ENCODE results near the gene CADPS.

The CADPS gene

DNA sequence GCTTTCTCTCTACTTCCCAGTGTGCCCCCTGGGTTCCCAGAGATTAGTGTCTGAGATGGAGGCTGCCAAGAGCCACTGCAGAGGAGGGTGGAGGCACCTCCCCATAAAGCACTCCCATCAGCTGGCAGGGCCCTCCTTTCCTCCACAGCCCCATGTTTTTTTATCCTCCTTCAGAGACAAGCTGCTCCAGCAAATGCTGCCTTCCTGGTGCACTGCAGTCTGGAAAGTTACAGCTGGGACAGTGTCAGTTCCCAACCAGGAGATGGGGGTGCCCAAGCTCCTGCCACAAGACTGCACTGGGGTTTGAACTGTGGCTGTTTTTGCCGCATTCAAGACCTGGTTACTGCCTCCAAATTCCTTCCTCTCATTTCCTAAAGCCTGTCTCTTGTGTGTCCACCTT lies 206.1 kb downstream of the CADPS start:
- Histone ChIP-seq H3K27me3 (ENCODE audit: insufficient read depth, low read depth) (no peaks in the 10 kb centered on the region), H3K9ac (no peak overlapping the region), H3K27ac (no peak overlapping the region), H2AFZ (ENCODE audit: low read depth) (no peak overlapping the region), H3K4me1 (ENCODE audit: low read depth, poor library complexity, severe bottlenecking) (no peaks in the 10 kb centered on the region), H4K20me1 (ENCODE audit: insufficient read depth) (no peaks in the 10 kb centered on the region), H3K4me2 (no peak overlapping the region), H3K79me2 (ENCODE audit: insufficient read depth, low read depth) (no peaks in the 10 kb centered on the region), H3K36me3 (ENCODE audit: insufficient read depth) (no peaks in the 10 kb centered on the region), H3K4me3 (IDR thresholded peaks at IDR 0.05; ENCODE audit: insufficient read depth, low read depth, low read length) (no peak overlapping the region)
- TF ChIP-seq, protein P1, sequence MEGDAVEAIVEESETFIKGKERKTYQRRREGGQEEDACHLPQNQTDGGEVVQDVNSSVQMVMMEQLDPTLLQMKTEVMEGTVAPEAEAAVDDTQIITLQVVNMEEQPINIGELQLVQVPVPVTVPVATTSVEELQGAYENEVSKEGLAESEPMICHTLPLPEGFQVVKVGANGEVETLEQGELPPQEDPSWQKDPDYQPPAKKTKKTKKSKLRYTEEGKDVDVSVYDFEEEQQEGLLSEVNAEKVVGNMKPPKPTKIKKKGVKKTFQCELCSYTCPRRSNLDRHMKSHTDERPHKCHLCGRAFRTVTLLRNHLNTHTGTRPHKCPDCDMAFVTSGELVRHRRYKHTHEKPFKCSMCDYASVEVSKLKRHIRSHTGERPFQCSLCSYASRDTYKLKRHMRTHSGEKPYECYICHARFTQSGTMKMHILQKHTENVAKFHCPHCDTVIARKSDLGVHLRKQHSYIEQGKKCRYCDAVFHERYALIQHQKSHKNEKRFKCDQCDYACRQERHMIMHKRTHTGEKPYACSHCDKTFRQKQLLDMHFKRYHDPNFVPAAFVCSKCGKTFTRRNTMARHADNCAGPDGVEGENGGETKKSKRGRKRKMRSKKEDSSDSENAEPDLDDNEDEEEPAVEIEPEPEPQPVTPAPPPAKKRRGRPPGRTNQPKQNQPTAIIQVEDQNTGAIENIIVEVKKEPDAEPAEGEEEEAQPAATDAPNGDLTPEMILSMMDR (conservative IDR thresholded peaks at IDR 0.05; ENCODE audit: low read depth, low read length), result no peak

DNA sequence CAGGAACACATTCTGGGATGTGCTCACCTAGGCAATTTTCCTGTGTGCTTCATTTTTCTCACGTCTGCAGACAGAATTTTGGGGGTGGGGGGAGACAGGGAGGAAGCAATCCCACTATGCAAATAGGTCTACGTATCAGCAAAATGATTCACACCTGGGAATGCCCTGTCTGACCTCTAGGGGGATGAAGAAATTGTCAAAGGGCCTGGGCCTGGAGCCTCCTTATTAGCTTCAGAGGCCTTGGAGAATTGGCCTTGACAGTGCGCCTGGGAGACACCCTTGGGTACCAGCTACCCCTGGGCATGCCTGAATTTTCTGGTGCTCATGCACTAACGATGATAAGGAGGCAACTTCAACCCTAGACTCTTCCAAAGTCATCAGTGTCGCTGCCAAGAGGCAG lies 207.5 kb downstream of the CADPS start:
- TF ChIP-seq, protein P1 (conservative IDR thresholded peaks at IDR 0.05; ENCODE audit: low read depth, low read length), result no peak
- Histone ChIP-seq H3K4me1 (ENCODE audit: low read depth, poor library complexity, severe bottlenecking) (no peaks in the 10 kb centered on the region), H4K20me1 (ENCODE audit: insufficient read depth) (no peaks in the 10 kb centered on the region), H2AFZ (ENCODE audit: low read depth) (no peak overlapping the region), H3K9ac (no peak overlapping the region), H3K36me3 (ENCODE audit: insufficient read depth) (no peaks in the 10 kb centered on the region), H3K27me3 (ENCODE audit: insufficient read depth, low read depth) (no peaks in the 10 kb centered on the region), H3K4me3 (IDR thresholded peaks at IDR 0.05; ENCODE audit: insufficient read depth, low read depth, low read length) (no peak overlapping the region), H3K27ac (no peak overlapping the region), H3K79me2 (ENCODE audit: insufficient read depth, low read depth) (no peaks in the 10 kb centered on the region), H3K4me2 (no peak overlapping the region)

DNA sequence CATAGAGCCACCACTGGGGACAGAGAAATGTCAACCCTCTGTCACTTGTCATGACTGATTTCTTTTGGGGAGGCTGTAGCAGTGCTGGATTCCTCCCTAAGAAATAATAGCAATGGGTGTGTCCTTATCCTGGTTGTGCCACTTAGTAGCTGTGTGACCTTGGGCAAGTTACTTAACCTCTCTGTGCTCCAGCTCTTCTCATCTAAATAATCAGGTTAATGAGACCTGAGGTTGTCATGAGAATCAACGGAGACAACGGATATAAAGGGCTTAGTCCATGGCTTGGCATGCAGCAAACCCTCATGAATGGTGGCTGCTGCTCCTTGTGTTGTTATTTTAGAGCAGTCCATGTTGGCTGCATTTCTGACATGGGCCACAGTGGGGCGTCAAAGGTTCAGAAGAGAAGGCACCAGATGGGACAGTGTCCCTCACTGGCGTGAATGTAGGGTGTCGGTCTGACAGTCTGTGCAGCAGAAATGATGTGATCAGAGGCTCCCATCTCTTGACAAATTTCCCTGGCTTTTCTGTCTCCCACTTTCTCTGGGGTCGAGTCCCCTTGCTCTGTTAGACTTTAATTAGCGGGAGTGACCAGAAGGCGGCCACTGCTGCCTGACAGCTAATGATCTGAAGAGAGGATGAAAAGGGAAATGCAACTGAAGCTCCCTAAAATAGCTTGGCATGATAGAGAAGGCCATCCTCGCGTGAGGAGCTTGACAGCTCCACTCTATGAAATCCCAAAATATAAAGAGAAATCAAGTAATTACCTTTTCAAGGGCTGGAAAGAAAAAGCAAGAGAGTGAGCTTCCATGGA lies 209.4 kb downstream of the CADPS start:
- H3K4me1 ChIP-seq (ENCODE audit: low read depth, poor library complexity, severe bottlenecking), result no peaks in the 10 kb centered on the region

DNA sequence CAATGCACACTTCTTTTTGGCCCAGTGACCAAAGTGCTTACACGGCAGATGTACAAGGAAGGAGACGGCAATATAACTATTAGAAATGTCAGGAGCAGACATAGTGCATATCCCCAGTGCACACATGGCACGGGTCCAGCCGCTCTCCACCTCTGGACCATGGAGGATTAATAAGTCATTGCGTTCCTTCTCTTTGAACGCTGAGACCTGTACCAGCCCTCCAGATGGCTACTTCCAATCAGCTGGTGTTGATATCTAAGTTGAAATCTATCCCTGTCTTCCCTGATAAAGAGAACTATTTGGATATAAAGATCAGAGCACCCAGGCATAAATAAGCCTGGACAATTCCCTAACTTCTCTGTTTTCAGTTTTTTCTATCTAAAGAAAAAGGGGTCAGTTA lies 212.5 kb downstream of the CADPS start:
- H3K4me3 ChIP-seq (IDR thresholded peaks at IDR 0.05; ENCODE audit: insufficient read depth, low read depth, low read length), result no peak overlapping the region
- no peaks in the 10 kb centered on the region for H3K4me1 ChIP-seq (ENCODE audit: low read depth, poor library complexity, severe bottlenecking)
- H2AFZ ChIP-seq (ENCODE audit: low read depth), result no peak overlapping the region
- no peaks in the 10 kb centered on the region for H3K79me2 ChIP-seq (ENCODE audit: insufficient read depth, low read depth)
- TF ChIP-seq, protein P1 (conservative IDR thresholded peaks at IDR 0.05; ENCODE audit: low read depth, low read length), result no peak
- no peaks in the 10 kb centered on the region for H3K36me3 ChIP-seq (ENCODE audit: insufficient read depth)
- H3K4me2 ChIP-seq, result no peak overlapping the region
- no peaks in the 10 kb centered on the region for H3K27me3 ChIP-seq (ENCODE audit: insufficient read depth, low read depth)
- H4K20me1 ChIP-seq (ENCODE audit: insufficient read depth), result no peaks in the 10 kb centered on the region
- H3K9ac ChIP-seq, result no peak overlapping the region
- H3K27ac ChIP-seq, result no peak overlapping the region

More for the DNA sequence above, 209.4 kb downstream of the CADPS start:
- Histone ChIP-seq H2AFZ (ENCODE audit: low read depth) (no peak overlapping the region), H4K20me1 (ENCODE audit: insufficient read depth) (no peaks in the 10 kb centered on the region), H3K79me2 (ENCODE audit: insufficient read depth, low read depth) (no peaks in the 10 kb centered on the region), H3K27me3 (ENCODE audit: insufficient read depth, low read depth) (no peaks in the 10 kb centered on the region), H3K9ac (no peak overlapping the region), H3K4me2 (no peak overlapping the region), H3K36me3 (ENCODE audit: insufficient read depth) (no peaks in the 10 kb centered on the region), H3K27ac (no peak overlapping the region), H3K4me3 (IDR thresholded peaks at IDR 0.05; ENCODE audit: insufficient read depth, low read depth, low read length) (no peak overlapping the region)
- TF ChIP-seq, protein P1 (conservative IDR thresholded peaks at IDR 0.05; ENCODE audit: low read depth, low read length), result peak; percentile 47

Data from KMS-11 (cell line).